ENCODE results near the gene CCDC200.
"Not testable (repeated sequence)": the region's sequence is repeated elsewhere in the genome, so short reads cannot be mapped to it uniquely, and the experiment has no call there.

Gene CCDC200

GRCh38 chr17:43228020-43228782 is at the start of gene CCDC200:
TSS of gene CCDC200 (minus strand) at chr17:43228623. CDS start at chr17:43228554, 69 bp downstream.
- not testable (repeated sequence) for DNase-seq

GRCh38 chr17:43272914-43273313 is 44.5 kb upstream of the CCDC200 start:
- not testable (repeated sequence) for DNase-seq

- not testable (repeated sequence) for DNase-seq
These were observed 44.1 kb upstream of the CCDC200 start for GRCh38 chr17:43272483-43272882.

- DNase-seq, result not testable (repeated sequence)
These were observed 42.4 kb upstream of the CCDC200 start for GRCh38 chr17:43270552-43271504.

GRCh38 chr17:43246456-43246855 is 18.0 kb upstream of the CCDC200 start:
- DNase-seq, result not testable (repeated sequence)

GRCh38 chr17:43240596-43241352 is 12.4 kb upstream of the CCDC200 start:
- not testable (repeated sequence) for DNase-seq

GRCh38 chr17:43239597-43239996 is 11.2 kb upstream of the CCDC200 start:
- not testable (repeated sequence) for DNase-seq

GRCh38 chr17:43233877-43234276 is 5.5 kb upstream of the CCDC200 start, which contains the start of gene RNU2-1:
TSS of gene RNU2-1 (minus strand) at chr17:43233977.
- not testable (repeated sequence) for DNase-seq

- DNase-seq, result not testable (repeated sequence)
These were observed 4.8 kb upstream of the CCDC200 start for GRCh38 chr17:43233263-43233662.

GRCh38 chr17:43232021-43232699 is 3.7 kb upstream of the CCDC200 start:
- not testable (repeated sequence) for DNase-seq

- not testable (repeated sequence) for DNase-seq
These were observed 3.0 kb upstream of the CCDC200 start for GRCh38 chr17:43231205-43232020.

GRCh38 chr17:43226393-43226792 is 2.0 kb downstream of the CCDC200 start:
- DNase-seq, result no peak

- DNase-seq, result no peak
These were observed 4.2 kb downstream of the CCDC200 start for GRCh38 chr17:43224146-43224705.

GRCh38 chr17:43220511-43221125 is 7.8 kb downstream of the CCDC200 start:
- no peak for DNase-seq

GRCh38 chr17:43219746-43220380 is 8.6 kb downstream of the CCDC200 start:
- no peak for DNase-seq

- DNase-seq, result no peak
These were observed 9.4 kb downstream of the CCDC200 start for GRCh38 chr17:43219001-43219400.

GRCh38 chr17:43217614-43218087 is 10.8 kb downstream of the CCDC200 start:
- DNase-seq, result no peak

GRCh38 chr17:43216762-43217613 is 11.4 kb downstream of the CCDC200 start:
- DNase-seq, result no peak

GRCh38 chr17:43216369-43216761 is 12.1 kb downstream of the CCDC200 start:
- DNase-seq, result no peak
